ENCODE measurements around the gene TP53BP1.

DNA sequence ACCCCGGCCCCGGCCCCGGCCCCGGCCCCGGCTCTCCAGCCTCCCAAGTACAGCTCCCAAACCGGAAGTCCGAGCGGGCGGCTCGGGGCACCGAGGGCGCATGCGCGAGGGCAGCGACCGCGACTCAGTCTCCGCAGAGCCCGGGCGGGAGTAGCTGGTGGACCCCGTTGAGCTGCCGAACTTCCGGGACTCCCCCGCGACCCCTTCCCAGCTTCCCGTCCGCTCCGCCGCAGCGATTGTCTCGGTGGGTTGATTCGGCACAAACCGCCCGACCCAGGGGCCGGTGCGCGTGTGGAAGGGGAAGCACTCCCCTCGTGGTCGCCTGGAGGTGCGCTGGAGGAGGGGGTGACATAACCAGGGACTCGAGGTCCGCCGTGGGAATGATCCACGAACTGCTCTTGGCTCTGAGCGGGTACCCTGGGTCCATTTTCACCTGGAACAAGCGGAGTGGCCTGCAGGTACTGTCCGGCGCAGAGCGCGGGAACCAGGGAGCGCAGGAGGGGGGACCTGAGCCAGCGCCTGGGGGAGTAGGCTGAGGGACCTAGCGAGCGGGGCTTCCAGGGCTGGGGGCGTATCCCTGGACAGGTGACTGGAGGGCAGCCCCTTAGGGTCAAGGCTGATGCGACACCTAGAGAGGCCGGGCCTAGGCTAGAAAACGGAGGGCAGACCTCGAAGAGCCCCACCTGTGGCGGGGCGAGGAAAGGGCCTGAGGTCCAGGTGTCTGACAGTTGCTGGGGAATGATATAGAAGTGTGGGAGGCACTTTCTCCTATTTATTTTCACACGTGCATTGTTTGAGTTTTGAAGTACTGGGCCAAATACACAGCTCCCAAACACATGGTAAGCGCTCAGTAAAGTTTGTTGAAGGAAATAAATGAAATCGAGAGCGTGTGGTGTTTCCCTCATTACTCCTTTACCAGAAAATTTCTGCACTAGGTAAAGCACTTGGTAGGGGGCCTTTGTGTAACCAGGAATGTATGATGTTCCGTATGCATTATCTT, 121.7 kb downstream of the TP53BP1 start, which contains the start of the genes TUBGCP4 and ZSCAN29:
- TF ChIP-seq, protein P1, sequence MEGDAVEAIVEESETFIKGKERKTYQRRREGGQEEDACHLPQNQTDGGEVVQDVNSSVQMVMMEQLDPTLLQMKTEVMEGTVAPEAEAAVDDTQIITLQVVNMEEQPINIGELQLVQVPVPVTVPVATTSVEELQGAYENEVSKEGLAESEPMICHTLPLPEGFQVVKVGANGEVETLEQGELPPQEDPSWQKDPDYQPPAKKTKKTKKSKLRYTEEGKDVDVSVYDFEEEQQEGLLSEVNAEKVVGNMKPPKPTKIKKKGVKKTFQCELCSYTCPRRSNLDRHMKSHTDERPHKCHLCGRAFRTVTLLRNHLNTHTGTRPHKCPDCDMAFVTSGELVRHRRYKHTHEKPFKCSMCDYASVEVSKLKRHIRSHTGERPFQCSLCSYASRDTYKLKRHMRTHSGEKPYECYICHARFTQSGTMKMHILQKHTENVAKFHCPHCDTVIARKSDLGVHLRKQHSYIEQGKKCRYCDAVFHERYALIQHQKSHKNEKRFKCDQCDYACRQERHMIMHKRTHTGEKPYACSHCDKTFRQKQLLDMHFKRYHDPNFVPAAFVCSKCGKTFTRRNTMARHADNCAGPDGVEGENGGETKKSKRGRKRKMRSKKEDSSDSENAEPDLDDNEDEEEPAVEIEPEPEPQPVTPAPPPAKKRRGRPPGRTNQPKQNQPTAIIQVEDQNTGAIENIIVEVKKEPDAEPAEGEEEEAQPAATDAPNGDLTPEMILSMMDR (conservative IDR thresholded peaks at IDR 0.05): peak; percentile 83
- TF ChIP-seq ZFX (IDR thresholded peaks at IDR 0.05): peak; percentile 57
